Ishikawa (cell line): ENCODE results near the gene DSCAML1.

ENCODE experiments used
- CEBPB ChIP-seq: IDR thresholded peaks from 2 replicates; pipeline ENCODE4 v1.6.1; 2012
- EP300 ChIP-seq: IDR thresholded peaks from 2 replicates; pipeline ENCODE4 v1.6.1; 2012; ENCODE audit warnings: borderline replicate concordance
- TAF1 ChIP-seq: IDR thresholded peaks from 2 replicates; pipeline ENCODE4 v1.6.1; 2012; ENCODE audit warnings: low read depth, mild to moderate bottlenecking
- TEAD4 ChIP-seq: IDR thresholded peaks from 2 replicates; pipeline ENCODE4 v1.6.1; 2012
- YY1 ChIP-seq: IDR thresholded peaks from 2 replicates; pipeline ENCODE4 v1.6.1; 2012; ENCODE audit warnings: low read depth
- TF ChIP-seq, protein P1 (sequence below): IDR thresholded peaks from 2 replicates; pipeline ENCODE4 v1.6.1; 2012
- TF ChIP-seq, protein P2 (sequence below): IDR thresholded peaks from 2 replicates; pipeline ENCODE4 v1.6.1; 2012; ENCODE audit warnings: low read depth, mild to moderate bottlenecking

GRCh38 chr11:117765068-117765467 is 31.9 kb downstream of the DSCAML1 start:
- TF ChIP-seq TEAD4 (no peak), CEBPB (no peak), EP300 (no peak), TAF1 (no peak), YY1 (no peak)
- TF ChIP-seq, protein P1, sequence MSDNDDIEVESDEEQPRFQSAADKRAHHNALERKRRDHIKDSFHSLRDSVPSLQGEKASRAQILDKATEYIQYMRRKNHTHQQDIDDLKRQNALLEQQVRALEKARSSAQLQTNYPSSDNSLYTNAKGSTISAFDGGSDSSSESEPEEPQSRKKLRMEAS: no peak
- TF ChIP-seq, protein P2, sequence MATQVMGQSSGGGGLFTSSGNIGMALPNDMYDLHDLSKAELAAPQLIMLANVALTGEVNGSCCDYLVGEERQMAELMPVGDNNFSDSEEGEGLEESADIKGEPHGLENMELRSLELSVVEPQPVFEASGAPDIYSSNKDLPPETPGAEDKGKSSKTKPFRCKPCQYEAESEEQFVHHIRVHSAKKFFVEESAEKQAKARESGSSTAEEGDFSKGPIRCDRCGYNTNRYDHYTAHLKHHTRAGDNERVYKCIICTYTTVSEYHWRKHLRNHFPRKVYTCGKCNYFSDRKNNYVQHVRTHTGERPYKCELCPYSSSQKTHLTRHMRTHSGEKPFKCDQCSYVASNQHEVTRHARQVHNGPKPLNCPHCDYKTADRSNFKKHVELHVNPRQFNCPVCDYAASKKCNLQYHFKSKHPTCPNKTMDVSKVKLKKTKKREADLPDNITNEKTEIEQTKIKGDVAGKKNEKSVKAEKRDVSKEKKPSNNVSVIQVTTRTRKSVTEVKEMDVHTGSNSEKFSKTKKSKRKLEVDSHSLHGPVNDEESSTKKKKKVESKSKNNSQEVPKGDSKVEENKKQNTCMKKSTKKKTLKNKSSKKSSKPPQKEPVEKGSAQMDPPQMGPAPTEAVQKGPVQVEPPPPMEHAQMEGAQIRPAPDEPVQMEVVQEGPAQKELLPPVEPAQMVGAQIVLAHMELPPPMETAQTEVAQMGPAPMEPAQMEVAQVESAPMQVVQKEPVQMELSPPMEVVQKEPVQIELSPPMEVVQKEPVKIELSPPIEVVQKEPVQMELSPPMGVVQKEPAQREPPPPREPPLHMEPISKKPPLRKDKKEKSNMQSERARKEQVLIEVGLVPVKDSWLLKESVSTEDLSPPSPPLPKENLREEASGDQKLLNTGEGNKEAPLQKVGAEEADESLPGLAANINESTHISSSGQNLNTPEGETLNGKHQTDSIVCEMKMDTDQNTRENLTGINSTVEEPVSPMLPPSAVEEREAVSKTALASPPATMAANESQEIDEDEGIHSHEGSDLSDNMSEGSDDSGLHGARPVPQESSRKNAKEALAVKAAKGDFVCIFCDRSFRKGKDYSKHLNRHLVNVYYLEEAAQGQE: no peak
